GM12892 (cell line): ENCODE measurements around the gene TARP.

Source experiments
- POLR2A ChIP-seq: IDR thresholded peaks from 2 replicates; pipeline ENCODE4 v1.6.1; 2011; ENCODE audit warnings: low read depth, low read length, control low read depth
- POLR2AphosphoS5 ChIP-seq: IDR thresholded peaks from 2 replicates; pipeline ENCODE4 v1.6.1; 2011; ENCODE audit warnings: low read depth, low read length, control low read depth
- TAF1 ChIP-seq: IDR thresholded peaks from 2 replicates; pipeline ENCODE4 v1.6.1; 2011; ENCODE audit warnings: low read depth, mild to moderate bottlenecking, control low read depth, low read length, borderline replicate concordance

DNA sequence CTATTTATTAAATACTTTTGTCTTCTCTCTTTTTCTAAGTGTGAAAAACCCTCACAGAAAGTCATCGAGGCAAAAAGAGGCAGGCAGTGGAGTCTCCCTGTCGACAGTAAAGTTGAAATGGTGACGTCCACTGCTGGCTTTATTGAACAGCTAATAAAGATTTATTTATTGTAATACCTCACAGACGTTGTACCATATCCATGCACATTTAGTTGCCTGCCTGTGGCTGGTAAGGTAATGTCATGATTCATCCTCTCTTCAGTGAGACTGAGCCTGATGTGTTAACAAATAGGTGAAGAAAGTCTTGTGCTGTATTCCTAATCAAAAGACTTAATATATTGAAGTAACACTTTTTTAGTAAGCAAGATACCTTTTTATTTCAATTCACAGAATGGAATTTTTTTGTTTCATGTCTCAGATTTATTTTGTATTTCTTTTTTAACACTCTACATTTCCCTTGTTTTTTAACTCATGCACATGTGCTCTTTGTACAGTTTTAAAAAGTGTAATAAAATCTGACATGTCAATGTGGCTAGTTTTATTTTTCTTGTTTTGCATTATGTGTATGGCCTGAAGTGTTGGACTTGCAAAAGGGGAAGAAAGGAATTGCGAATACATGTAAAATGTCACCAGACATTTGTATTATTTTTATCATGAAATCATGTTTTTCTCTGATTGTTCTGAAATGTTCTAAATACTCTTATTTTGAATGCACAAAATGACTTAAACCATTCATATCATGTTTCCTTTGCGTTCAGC lies 43.4 kb downstream of the TARP start:
- TF ChIP-seq POLR2AphosphoS5 (no peak), POLR2A (no peak), TAF1 (no peak)
